Lower leg skin (tissue), 4 donors: ENCODE measurements around the gene C1QL4. TPM values are rescaled to one million over a fixed set of nuclear protein-coding genes. Genes with fewer than 3 reads are reported as not detected.

Source experiments
- DNase-seq, 2 donors: peaks; one replicate each; pipeline ENCODE4 v3.0.0-alpha.2; 2019; ENCODE audit warnings: low spot score in 2 of 2
- H3K4me3 ChIP-seq: fragments of 200-600 bp; sonication (generic); 2 replicates; pipeline ENCODE4 v1.5.1; 2017; ENCODE audit warnings: mild to moderate bottlenecking, low read depth; ENCODE audit not compliant: poor library complexity, severe bottlenecking
- CTCF ChIP-seq, 3 donors: fragments of 450-650 bp; IDR thresholded peaks; one replicate each; pipeline ENCODE4 v1.5.1; 2016; ENCODE audit warnings: antibody characterized with exemption in 3 of 3, mild to moderate bottlenecking in 3 of 3, moderate library complexity in 2 of 3
- POLR2A ChIP-seq, 2 donors: fragments of 450-650 bp; IDR thresholded peaks; one replicate each; pipeline ENCODE4 v1.6.1; 2016 to 2017; ENCODE audit warnings: antibody characterized with exemption in 2 of 2, mild to moderate bottlenecking in 1 of 2, moderate library complexity in 1 of 2
- WGBS, 2 donors: methylation state at CpG; one replicate each; pipeline ENCODE4 v1.1.5; 2018; 5-methylcytosine and 5-hydroxymethylcytosine counted together
- intact Hi-C: fragments of 100-400 bp; cut with DNase I; formaldehyde crosslinking; loops from one replicate; pipeline ENCODE4 v1.15.0; 2023; ENCODE audit warnings: low total_unique reads
- total RNA-seq, 4 donors: library from RNA; depleted of rRNA; stranded (reverse); fragments of >200 nt; gene quantifications; one replicate each; pipeline ENCODE4 v1.1.0, GENCODE V29; 2016

The C1QL4 gene
- total RNA-seq, 4 donors from 2014 or later, result 0.62 to 2.5 (median 1.1) TPM; not detected in 1

- H3K4me3 ChIP-seq, result no peak overlapping the region
- WGBS, 2 donors, result 21 to 22% methylated on average over 8 of the region's 8 CpGs
- no peak for DNase-seq
- intact Hi-C loops, result no loop called here
- TF ChIP-seq POLR2A (IDR thresholded peaks at IDR 0.05) (no peak), CTCF (IDR thresholded peaks at IDR 0.05) (no peak)
Observed at GRCh38 chr12:49297695-49298060, 39.3 kb downstream of the C1QL4 start.

- no peak for TF ChIP-seq POLR2A (IDR thresholded peaks at IDR 0.05)
- TF ChIP-seq CTCF (IDR thresholded peaks at IDR 0.05), result no peak
- 1 to 3% methylated on average over 63 to 66 of the region's 77 CpGs for WGBS, 2 donors
- H3K4me3 ChIP-seq, result peak overlapping the region; percentile 1
- no peak for DNase-seq
- intact Hi-C loops, result no loop called here
Observed at GRCh38 chr12:49296836-49297694, 39.9 kb downstream of the C1QL4 start.

- intact Hi-C loops, result no loop called here
- WGBS, 2 donors, result 15 to 21% methylated on average over 36 to 53 of the region's 54 CpGs
Observed at GRCh38 chr12:49296034-49296835, 40.8 kb downstream of the C1QL4 start.

GRCh38 chr12:49295082-49295936 lies 41.7 kb downstream of the C1QL4 start, which contains the start of gene PRPH:
Gene PRPH, plus strand, starts transcription at chr12:49295147. Its CDS starts 54 bp downstream, at chr12:49295201.
- 8 to 14% methylated on average over 14 to 69 of the region's 82 CpGs for WGBS, 2 donors
- H3K4me3 ChIP-seq, result no peak within 1 kb of the TSS
- TF ChIP-seq CTCF (IDR thresholded peaks at IDR 0.05) (no peak), POLR2A (IDR thresholded peaks at IDR 0.05) (no peak)
- DNase-seq, result no peak
- intact Hi-C loops, result no loop called here

More at GRCh38 chr12:49296034-49296835, 40.8 kb downstream of the C1QL4 start:
- TF ChIP-seq CTCF (IDR thresholded peaks at IDR 0.05), result no peak
- no peak for TF ChIP-seq POLR2A (IDR thresholded peaks at IDR 0.05)
- DNase-seq, result no peak
- peak overlapping the region; percentile 1 for H3K4me3 ChIP-seq

GRCh38 chr12:49294804-49295081 lies 42.2 kb downstream of the C1QL4 start:
- TF ChIP-seq POLR2A (IDR thresholded peaks at IDR 0.05) (no peak), CTCF (IDR thresholded peaks at IDR 0.05) (no peak)
- WGBS, 2 donors, result 83 to 100% methylated on average over 3 to 4 of the region's 5 CpGs
- DNase-seq, result no peak
- no peak overlapping the region for H3K4me3 ChIP-seq
- intact Hi-C loops, result no loop called here
